GM12872 (cell line): ENCODE measurements around the gene COIL.

Experiments used
- CTCF ChIP-seq: IDR thresholded peaks from 3 replicates; pipeline ENCODE4 v1.5.1; 2011; ENCODE audit warnings: low read depth, mild to moderate bottlenecking, low read length, moderate library complexity; ENCODE audit not compliant: insufficient read depth

COIL gene

GRCh38 chr17:56987283-56987834, 26.5 kb upstream of the COIL start:
- no peak for TF ChIP-seq CTCF

GRCh38 chr17:56985371-56986162, 24.7 kb upstream of the COIL start:
- no peak for TF ChIP-seq CTCF

GRCh38 chr17:56983366-56983765, 22.5 kb upstream of the COIL start:
- TF ChIP-seq CTCF, result no peak

- TF ChIP-seq CTCF, result no peak
Measured at GRCh38 chr17:56982312-56982711, 21.5 kb upstream of the COIL start.

GRCh38 chr17:56979091-56979480, 18.2 kb upstream of the COIL start:
- no peak for TF ChIP-seq CTCF

- no peak for TF ChIP-seq CTCF
Measured at GRCh38 chr17:56978441-56979090, 17.7 kb upstream of the COIL start.

GRCh38 chr17:56977673-56978395, 17.0 kb upstream of the COIL start, which contains the start of gene SCPEP1:
TSS of gene SCPEP1 (plus strand) at chr17:56978131. CDS start at chr17:56978160, 29 bp downstream.
- no peak for TF ChIP-seq CTCF
